Measurements from ENCODE around the gene SENP1.

Gene SENP1

DNA sequence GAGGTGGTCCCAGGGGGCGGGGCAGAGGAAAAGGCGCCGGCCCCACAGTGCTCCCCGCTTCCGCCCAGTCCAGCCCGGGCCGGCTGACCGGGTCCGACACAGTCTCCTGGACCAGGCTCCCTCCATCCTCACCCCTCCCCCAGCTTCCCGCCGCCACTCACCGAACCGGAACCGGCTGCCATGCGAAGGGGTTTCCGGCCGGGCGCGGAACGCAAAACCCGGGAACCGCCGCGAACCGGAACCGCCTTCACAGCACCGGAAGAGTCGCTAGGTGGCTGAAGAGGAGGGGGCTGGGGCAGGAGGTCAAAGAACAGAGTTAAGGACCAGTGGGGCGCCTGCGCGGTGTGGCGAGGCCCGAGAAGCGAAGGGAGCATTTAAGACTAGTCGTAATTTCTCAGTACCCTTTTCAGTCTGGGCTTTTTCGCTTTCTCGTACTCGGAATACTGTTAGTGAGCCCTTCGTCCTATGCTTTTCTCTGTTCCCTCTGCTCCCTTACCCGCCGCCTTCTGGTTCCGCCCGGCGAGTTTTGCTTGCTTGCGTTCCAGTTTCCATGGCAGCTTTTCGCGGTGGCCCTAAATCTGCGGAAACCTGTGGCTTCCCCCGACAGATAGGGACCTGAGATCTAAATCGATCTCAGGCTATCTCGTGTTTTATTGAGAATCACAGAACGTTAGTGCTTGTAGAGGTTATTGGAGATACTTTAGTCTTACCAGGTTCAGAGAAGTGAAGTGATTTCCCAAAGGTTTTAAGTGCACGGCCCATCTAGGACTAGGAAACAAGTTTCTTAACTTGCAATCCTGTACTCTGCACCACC, at the start of gene SENP1:
Gene SENP1 (minus strand): TSS at position 213 of the 814 bp plus-strand sequence. CDS start 4,607 bp downstream, outside the sequence.
- H3K4me3 ChIP-seq (ENCODE audit: control insufficient read depth, low read depth, low read length) = peak within 1 kb of the TSS; percentile 91
- peak; percentile 80 for DNase-seq (ENCODE audit: low read depth)
- TF ChIP-seq, protein P1, sequence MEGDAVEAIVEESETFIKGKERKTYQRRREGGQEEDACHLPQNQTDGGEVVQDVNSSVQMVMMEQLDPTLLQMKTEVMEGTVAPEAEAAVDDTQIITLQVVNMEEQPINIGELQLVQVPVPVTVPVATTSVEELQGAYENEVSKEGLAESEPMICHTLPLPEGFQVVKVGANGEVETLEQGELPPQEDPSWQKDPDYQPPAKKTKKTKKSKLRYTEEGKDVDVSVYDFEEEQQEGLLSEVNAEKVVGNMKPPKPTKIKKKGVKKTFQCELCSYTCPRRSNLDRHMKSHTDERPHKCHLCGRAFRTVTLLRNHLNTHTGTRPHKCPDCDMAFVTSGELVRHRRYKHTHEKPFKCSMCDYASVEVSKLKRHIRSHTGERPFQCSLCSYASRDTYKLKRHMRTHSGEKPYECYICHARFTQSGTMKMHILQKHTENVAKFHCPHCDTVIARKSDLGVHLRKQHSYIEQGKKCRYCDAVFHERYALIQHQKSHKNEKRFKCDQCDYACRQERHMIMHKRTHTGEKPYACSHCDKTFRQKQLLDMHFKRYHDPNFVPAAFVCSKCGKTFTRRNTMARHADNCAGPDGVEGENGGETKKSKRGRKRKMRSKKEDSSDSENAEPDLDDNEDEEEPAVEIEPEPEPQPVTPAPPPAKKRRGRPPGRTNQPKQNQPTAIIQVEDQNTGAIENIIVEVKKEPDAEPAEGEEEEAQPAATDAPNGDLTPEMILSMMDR (conservative IDR thresholded peaks at IDR 0.05; ENCODE audit: control insufficient read depth, insufficient read depth, low read depth, low read length) = peak; percentile 10

DNA sequence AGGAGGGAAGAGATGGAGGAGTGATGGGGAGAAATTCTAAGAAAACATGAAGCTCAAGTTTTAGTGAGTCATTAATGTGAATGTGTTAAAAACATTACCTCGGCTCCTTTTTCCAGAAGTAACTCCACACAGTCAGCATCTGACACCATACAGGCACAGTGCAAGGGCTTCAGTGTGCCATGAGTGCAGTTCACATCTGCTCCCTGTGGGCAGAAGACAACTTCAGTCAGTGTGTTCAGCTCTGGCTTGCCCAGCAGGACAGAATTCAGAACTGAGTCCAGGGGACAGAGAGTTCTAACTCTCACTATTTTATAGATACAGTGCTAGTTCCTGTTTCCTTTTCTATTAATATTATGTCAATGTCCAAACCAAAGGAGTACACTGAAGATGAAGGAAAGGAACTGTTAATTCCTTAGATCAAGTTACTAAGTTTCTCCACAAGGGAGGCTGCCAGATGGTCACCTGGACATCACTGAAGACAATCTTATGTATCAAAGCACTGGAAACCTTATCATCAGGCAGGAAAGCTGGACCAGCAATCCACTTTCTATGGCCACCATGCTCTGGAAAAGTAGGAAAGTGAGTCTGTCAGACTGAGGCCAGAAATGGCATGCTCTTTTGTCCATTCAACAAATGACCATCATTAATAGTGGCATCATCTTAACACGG, 45.4 kb upstream of the SENP1 start:
- TF ChIP-seq, protein P1 (conservative IDR thresholded peaks at IDR 0.05; ENCODE audit: control insufficient read depth, insufficient read depth, low read depth, low read length) = no peak
- no peak overlapping the region for H3K4me3 ChIP-seq (ENCODE audit: control insufficient read depth, low read depth, low read length)
- no peak for DNase-seq (ENCODE audit: low read depth)

DNA sequence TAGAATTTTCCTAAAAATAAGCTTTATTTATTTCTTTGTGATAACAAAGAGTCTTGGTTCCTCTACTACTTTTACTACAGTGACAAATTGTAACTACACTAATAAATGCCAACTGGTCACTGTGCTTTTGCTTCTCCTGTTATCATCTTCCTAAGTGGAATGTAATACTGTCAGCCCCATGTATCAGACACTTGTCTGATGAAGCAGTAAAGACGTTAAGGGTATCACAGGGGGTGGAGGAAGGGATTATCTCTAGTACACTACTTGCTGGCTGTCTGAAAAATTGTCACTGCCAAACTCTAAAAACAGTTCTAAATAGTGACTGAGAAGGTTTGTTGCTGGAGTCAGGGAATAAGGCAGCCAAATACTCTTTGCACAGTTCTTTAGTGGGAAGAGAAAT, 40.1 kb upstream of the SENP1 start:
- TF ChIP-seq, protein P1 (conservative IDR thresholded peaks at IDR 0.05; ENCODE audit: control insufficient read depth, insufficient read depth, low read depth, low read length) = no peak
- no peak for DNase-seq (ENCODE audit: low read depth)
- no peak overlapping the region for H3K4me3 ChIP-seq (ENCODE audit: control insufficient read depth, low read depth, low read length)

DNA sequence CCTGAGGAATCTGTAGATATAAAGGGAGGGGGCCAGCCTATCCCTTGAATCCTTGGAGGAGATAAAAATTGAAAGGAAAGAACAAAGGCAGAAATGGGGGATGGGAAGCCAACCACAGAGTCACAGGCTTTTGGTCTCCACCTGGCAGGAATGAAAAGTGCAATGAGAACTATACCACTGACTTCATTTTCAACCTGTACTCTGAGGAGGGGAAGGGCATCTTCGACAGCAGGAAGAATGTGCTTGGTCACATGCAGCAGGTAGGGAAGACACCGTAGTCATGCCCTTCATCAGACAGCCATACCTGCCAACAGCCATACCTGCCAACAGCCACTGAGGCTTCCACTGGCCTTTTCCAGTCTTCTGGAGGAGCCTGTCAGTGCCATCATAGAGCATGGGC, 38.0 kb upstream of the SENP1 start:
- DNase-seq (ENCODE audit: low read depth) = no peak
- TF ChIP-seq, protein P1 (conservative IDR thresholded peaks at IDR 0.05; ENCODE audit: control insufficient read depth, insufficient read depth, low read depth, low read length) = no peak
- no peak overlapping the region for H3K4me3 ChIP-seq (ENCODE audit: control insufficient read depth, low read depth, low read length)

DNA sequence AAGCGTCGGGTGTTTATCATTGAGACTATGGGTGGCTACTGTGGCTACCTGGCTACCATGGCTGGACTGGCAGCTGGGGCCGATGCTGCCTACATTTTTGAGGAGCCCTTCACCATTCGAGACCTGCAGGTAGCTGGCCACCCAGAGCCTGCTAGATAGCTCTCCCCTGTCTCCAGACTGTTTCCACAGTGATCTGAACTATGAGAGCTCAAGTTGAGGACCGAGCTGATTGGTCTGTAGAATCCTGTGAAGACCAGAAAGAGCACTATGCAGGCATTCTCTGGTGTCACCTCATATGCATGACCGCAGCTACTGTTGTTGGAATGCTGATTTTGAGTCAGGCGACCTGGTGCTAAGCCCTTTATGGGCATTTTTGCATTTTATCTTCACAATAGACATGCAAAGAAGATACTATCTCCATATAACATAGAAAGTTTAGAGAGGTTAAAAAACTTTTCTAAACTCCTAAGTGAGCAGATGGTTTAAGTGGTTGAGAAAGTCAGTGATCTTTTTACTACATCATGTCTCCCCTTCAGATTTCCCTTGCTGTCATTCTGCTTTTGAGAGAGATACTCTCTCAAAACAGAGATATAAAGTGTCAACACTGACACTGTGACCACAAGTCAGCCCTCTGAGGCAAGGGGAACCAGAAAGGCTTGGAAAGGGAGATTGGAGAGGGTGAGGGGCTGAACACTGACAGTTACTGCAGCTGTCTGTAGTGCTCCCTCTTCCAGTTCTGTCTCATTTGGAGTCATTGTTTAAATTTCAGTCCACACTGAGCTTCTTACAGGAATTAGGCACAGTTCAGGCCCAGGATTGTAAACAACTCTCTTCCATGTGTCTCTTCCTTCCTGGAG, 37.2 kb upstream of the SENP1 start:
- H3K4me3 ChIP-seq (ENCODE audit: control insufficient read depth, low read depth, low read length) = no peak overlapping the region
- TF ChIP-seq, protein P1 (conservative IDR thresholded peaks at IDR 0.05; ENCODE audit: control insufficient read depth, insufficient read depth, low read depth, low read length) = no peak
- DNase-seq (ENCODE audit: low read depth) = no peak

DNA sequence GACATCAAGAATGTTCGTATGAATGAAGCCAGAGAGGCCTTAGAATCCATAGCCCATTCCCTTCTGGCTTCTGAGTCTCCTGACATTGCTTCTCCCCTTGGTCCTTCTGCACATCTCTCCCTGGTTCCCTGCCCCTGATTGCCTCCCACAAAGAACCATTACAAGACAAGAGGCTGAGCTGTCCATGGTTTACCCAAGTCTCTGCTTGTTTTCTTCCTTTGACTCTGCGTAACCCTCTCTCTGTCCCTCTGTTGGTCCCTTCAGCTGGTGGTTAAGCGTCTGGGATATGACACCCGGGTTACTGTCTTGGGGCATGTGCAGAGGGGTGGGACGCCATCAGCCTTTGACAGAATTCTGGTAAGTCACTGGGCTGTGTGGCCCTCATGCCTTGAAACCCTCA, 29.1 kb upstream of the SENP1 start:
- no peak overlapping the region for H3K4me3 ChIP-seq (ENCODE audit: control insufficient read depth, low read depth, low read length)
- DNase-seq (ENCODE audit: low read depth) = no peak
- TF ChIP-seq, protein P1 (conservative IDR thresholded peaks at IDR 0.05; ENCODE audit: control insufficient read depth, insufficient read depth, low read depth, low read length) = no peak

Data from fibroblast of mammary gland (primary cell).